CD14-positive monocyte (primary cell): ENCODE data around the gene CHST11. TPM values are rescaled to one million over a fixed set of nuclear protein-coding genes. Genes with fewer than 3 reads are reported as not detected.

ENCODE experiments used
- DNase-seq, 3 donors: peaks; one replicate each; pipeline ENCODE4 v3.0.0-alpha.2; 2011 to 2022
- H2AFZ ChIP-seq: 2 replicates; pipeline ENCODE4 v1.6.0; 2012; ENCODE audit warnings: mild to moderate bottlenecking, low read depth, low read length, inconsistent platforms; ENCODE audit not compliant: insufficient read depth, poor library complexity, severe bottlenecking
- H3K27ac ChIP-seq, 2 donors: 1 replicate in 1 of 2; 2 replicates in 1 of 2; pipeline ENCODE4 v1.5.1; 2012 to 2013; ENCODE audit warnings: low read length in 2 of 2, control low read depth in 1 of 2, inconsistent platforms in 1 of 2, low read depth in 1 of 2, mild to moderate bottlenecking in 1 of 2
- H3K27me3 ChIP-seq, 2 donors: one replicate each; pipeline versions ENCODE4 v1.6.0 to v1.6.1; 2011 to 2013; ENCODE audit warnings: low read length in 2 of 2; ENCODE audit not compliant: control insufficient read depth in 2 of 2, insufficient read depth in 2 of 2
- H3K36me3 ChIP-seq, 2 donors: replicated peaks in 1 of 2; 1 replicate in 1 of 2; 2 replicates in 1 of 2; pipeline versions ENCODE4 v1.5.1 to v1.6.1; 2012 to 2013; ENCODE audit warnings: low read length in 2 of 2, control low read depth in 1 of 2, inconsistent platforms in 1 of 2, mild to moderate bottlenecking in 1 of 2; ENCODE audit not compliant: insufficient read depth in 2 of 2, control insufficient read depth in 1 of 2
- H3K4me1 ChIP-seq, 2 donors: 1 replicate in 1 of 2; 2 replicates in 1 of 2; pipeline versions ENCODE4 v1.5.1 to v1.6.1; 2012 to 2013; ENCODE audit warnings: low read length in 2 of 2, control low read depth in 1 of 2, inconsistent platforms in 1 of 2, mild to moderate bottlenecking in 1 of 2, moderate library complexity in 1 of 2; ENCODE audit not compliant: insufficient read depth in 2 of 2, control insufficient read depth in 1 of 2
- H3K4me2 ChIP-seq: replicated peaks from 2 replicates; pipeline ENCODE3; 2012; ENCODE audit warnings: low read length, moderate library complexity, mild to moderate bottlenecking; ENCODE audit not compliant: poor library complexity, severe bottlenecking; ENCODE audit errors: extremely low read depth
- H3K4me3 ChIP-seq, 3 experiments: fragments of 200-600 bp in 1 of 3; sonication (generic) in 1 of 3; replicated peaks in 1 of 3; 1 replicate in 2 of 3; 2 replicates in 1 of 3; pipeline ENCODE4 v1.5.1; 2011 to 2013; ENCODE audit warnings: low read length in 3 of 3, mild to moderate bottlenecking in 3 of 3, control low read depth in 2 of 3, low read depth in 2 of 3, inconsistent platforms in 1 of 3, moderate library complexity in 1 of 3
- H3K79me2 ChIP-seq: 2 replicates; pipeline ENCODE4 v1.6.0; 2012; ENCODE audit warnings: mild to moderate bottlenecking, control low read depth, inconsistent platforms, low read length, moderate library complexity; ENCODE audit not compliant: insufficient read depth
- H3K9ac ChIP-seq: 2 replicates; pipeline ENCODE4 v1.6.0; 2017; ENCODE audit warnings: low read length, mild to moderate bottlenecking; ENCODE audit not compliant: insufficient read depth, poor library complexity, severe bottlenecking
- H3K9me3 ChIP-seq, 2 donors: replicated peaks in 1 of 2; 1 replicate in 1 of 2; 2 replicates in 1 of 2; pipeline versions ENCODE4 v1.5.1 to v1.6.1; 2012 to 2013; ENCODE audit warnings: low read length in 2 of 2, control low read depth in 1 of 2; ENCODE audit not compliant: control insufficient read depth in 1 of 2, insufficient read depth in 1 of 2
- H4K20me1 ChIP-seq: 2 replicates; pipeline ENCODE4 v1.6.0; 2012; ENCODE audit warnings: mild to moderate bottlenecking, low read length, control low read depth, moderate library complexity; ENCODE audit not compliant: insufficient read depth
- H3K27ac Mint-ChIP-seq, 7 donors: one replicate each; pipeline ENCODE4 v1.8.0; 2020; ENCODE audit warnings: mild to moderate bottlenecking in 7 of 7, mixed read lengths in 7 of 7, moderate library complexity in 6 of 7, inconsistent platforms in 2 of 7
- H3K27me3 Mint-ChIP-seq, 3 donors: one replicate each; pipeline ENCODE4 v1.8.0; 2021 to 2022; ENCODE audit warnings: low read depth in 3 of 3, mild to moderate bottlenecking in 3 of 3, mixed read lengths in 3 of 3, moderate library complexity in 3 of 3, inconsistent platforms in 1 of 3
- H3K36me3 Mint-ChIP-seq, 2 donors: one replicate each; pipeline ENCODE4 v1.8.0; 2020; ENCODE audit warnings: mixed read lengths in 2 of 2, inconsistent platforms in 1 of 2, mild to moderate bottlenecking in 1 of 2
- H3K4me1 Mint-ChIP-seq: one replicate; pipeline ENCODE4 v1.8.0; 2020; ENCODE audit warnings: mild to moderate bottlenecking, mixed read lengths
- H3K4me3 Mint-ChIP-seq, 2 donors: one replicate each; pipeline ENCODE4 v1.8.0; 2020; ENCODE audit warnings: mild to moderate bottlenecking in 2 of 2, mixed read lengths in 2 of 2, moderate library complexity in 1 of 2
- H3K9me3 Mint-ChIP-seq, 7 donors: one replicate each; pipeline ENCODE4 v1.8.0; 2020 to 2022; ENCODE audit warnings: mixed read lengths in 7 of 7, mild to moderate bottlenecking in 6 of 7, moderate library complexity in 6 of 7, inconsistent platforms in 2 of 7
- WGBS: methylation state at CpG from one replicate; pipeline ENCODE4 v1.1.5; 2013; ENCODE audit warnings: missing lambda C conversion rate; ENCODE audit not compliant: insufficient coverage; 5-methylcytosine and 5-hydroxymethylcytosine counted together
- intact Hi-C, 2 donors: fragments of 100-400 bp; cut with micrococcal nuclease; formaldehyde crosslinking; loops; one replicate each; pipeline versions ENCODE4 v1.15.0 to v1.15.1; 2023
- polyA plus RNA-seq, 3 donors: library from polyadenylated mRNA; depleted of rRNA in 1 of 3; unstranded in 2 of 3; stranded (reverse) in 1 of 3; fragments of 300-500 nt in 2 of 3; fragments of >200 nt in 1 of 3; fragmentation: Illumina TruSeq in 2 of 3; gene quantifications; 1 replicate in 2 of 3; 2 replicates in 1 of 3; pipeline ENCODE4 v1.2.3, GENCODE V29; 2012 to 2021
- TF ChIP-seq, protein P1 (sequence below): fragments of 200-600 bp; IDR thresholded peaks from one replicate; pipeline ENCODE4 v1.8.0; 2022; ENCODE audit warnings: antibody characterized with exemption, mild to moderate bottlenecking

The CHST11 gene
- polyA plus RNA-seq, 3 donors, result 44.4 to 66.6 (median 48.4) TPM

DNA sequence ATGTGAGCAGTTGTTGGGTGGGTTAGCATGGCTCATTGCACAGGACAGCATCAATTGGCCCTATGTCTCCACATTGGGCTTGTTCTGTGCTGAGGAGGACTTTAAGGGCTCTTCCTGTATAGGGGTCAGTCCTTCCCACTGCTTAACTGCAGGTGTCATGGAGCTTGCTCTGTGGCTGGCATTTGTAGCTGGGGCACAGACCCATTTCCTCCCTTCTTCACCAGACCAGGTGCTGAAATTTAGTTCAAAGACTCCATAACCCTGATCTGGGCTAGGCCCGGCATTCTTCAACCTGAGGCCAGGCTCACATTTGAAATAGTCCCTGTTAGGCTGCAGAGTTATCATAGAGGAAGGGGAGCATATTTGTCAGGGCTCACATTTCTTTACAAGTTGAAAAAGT is 12.8 kb downstream of the CHST11 start:
- no peak overlapping the region for H3K9ac ChIP-seq
- WGBS, result no CpG with 5 or more reads among the region's 1 CpG
- peaks cover 69 to 87% of the 10 kb centered on the region in 2 donors for H3K4me1 ChIP-seq
- H3K36me3 Mint-ChIP-seq, result peaks cover 18 to 27% of the 10 kb centered on the region in 2 donors
- DNase-seq, result no peak
- H3K4me1 Mint-ChIP-seq, result peaks cover 94% of the 10 kb centered on the region
- H3K36me3 ChIP-seq, result no peaks in the 10 kb centered on the region
- intact Hi-C loops, result loop anchor here in 1 of 2 donors (10.0 kb wide), 1 partner anchor 275 kb away; no protein-coding TSS in a partner anchor
- H3K27ac ChIP-seq, result peak overlapping the region; percentile 12 to 21
- peaks cover 100% of the 10 kb centered on the region for H3K79me2 ChIP-seq
- H3K27me3 ChIP-seq, result no peaks in the 10 kb centered on the region
- no peaks in the 10 kb centered on the region for H3K9me3 ChIP-seq
- H3K4me3 ChIP-seq, result no peak overlapping the region
- no peaks in the 10 kb centered on the region for H3K27me3 Mint-ChIP-seq
- H3K4me2 ChIP-seq, result no peak overlapping the region
- H3K27ac Mint-ChIP-seq, result peak overlapping the region in 1 of 7 donors; percentile 23
- H4K20me1 ChIP-seq, result peaks cover 96% of the 10 kb centered on the region
- H3K4me3 Mint-ChIP-seq, result no peak overlapping the region
- TF ChIP-seq, protein P1, sequence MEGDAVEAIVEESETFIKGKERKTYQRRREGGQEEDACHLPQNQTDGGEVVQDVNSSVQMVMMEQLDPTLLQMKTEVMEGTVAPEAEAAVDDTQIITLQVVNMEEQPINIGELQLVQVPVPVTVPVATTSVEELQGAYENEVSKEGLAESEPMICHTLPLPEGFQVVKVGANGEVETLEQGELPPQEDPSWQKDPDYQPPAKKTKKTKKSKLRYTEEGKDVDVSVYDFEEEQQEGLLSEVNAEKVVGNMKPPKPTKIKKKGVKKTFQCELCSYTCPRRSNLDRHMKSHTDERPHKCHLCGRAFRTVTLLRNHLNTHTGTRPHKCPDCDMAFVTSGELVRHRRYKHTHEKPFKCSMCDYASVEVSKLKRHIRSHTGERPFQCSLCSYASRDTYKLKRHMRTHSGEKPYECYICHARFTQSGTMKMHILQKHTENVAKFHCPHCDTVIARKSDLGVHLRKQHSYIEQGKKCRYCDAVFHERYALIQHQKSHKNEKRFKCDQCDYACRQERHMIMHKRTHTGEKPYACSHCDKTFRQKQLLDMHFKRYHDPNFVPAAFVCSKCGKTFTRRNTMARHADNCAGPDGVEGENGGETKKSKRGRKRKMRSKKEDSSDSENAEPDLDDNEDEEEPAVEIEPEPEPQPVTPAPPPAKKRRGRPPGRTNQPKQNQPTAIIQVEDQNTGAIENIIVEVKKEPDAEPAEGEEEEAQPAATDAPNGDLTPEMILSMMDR, result no peak
- no peak overlapping the region for H2AFZ ChIP-seq
- no peaks in the 10 kb centered on the region for H3K9me3 Mint-ChIP-seq

DNA sequence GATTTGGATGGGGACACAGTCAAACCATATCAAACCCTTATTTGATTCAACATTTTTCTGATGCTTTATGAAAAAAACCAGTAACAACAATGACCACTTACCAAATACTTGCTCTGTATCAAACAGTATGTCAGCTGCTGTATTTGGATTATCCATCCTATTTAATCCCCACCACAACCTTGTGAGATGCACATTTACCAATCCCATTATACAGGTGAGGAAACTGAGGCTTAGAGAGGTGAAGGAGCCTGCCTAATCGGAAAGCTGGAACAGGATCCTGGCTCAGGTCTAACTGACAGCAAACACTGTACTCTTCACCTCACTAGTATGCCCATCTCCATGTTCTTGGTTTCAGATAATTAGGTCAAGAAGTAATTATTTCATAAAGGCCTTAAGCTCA is 13.8 kb downstream of the CHST11 start:
- intact Hi-C loops, result no loop called here
- TF ChIP-seq, protein P1, result no peak
- Histone ChIP-seq H3K4me2 (no peak overlapping the region), H4K20me1 (peaks cover 97% of the 10 kb centered on the region), H3K27ac (no peak overlapping the region), H3K4me3 (no peak overlapping the region), H2AFZ (no peak overlapping the region), H3K4me1 (peaks cover 59 to 77% of the 10 kb centered on the region in 2 donors), H3K9me3 (no peaks in the 10 kb centered on the region), H3K79me2 (peaks cover 100% of the 10 kb centered on the region), H3K9ac (no peak overlapping the region), H3K36me3 (no peaks in the 10 kb centered on the region), H3K27me3 (no peaks in the 10 kb centered on the region)
- peaks cover 91% of the 10 kb centered on the region for H3K4me1 Mint-ChIP-seq
- H3K36me3 Mint-ChIP-seq, result peaks cover 14 to 23% of the 10 kb centered on the region in 2 donors
- no peaks in the 10 kb centered on the region for H3K9me3 Mint-ChIP-seq
- no peaks in the 10 kb centered on the region for H3K27me3 Mint-ChIP-seq
- WGBS, result no CpG with 5 or more reads among the region's 1 CpG
- no peak overlapping the region for H3K27ac Mint-ChIP-seq
- DNase-seq, result no peak
- H3K4me3 Mint-ChIP-seq, result no peak overlapping the region
